Spinal cord (tissue), 10 donors: ENCODE measurements around the gene GPR42. TPM values are rescaled to one million over a fixed set of nuclear protein-coding genes. Genes with fewer than 3 reads are reported as not detected.

ENCODE experiments used
- DNase-seq, 6 donors: peaks; one replicate each; pipeline versions ENCODE4 v3.0.0 to v3.0.0-alpha.2; 2013 to 2015; ENCODE audit warnings: low spot score in 6 of 6, low read depth in 4 of 6
- H3K27ac ChIP-seq: one replicate; pipeline ENCODE4 v1.5.1; 2013; ENCODE audit warnings: low read depth, low read length, control low read depth
- H3K27me3 ChIP-seq: one replicate; pipeline ENCODE4 v1.6.1; 2013; ENCODE audit warnings: low read length; ENCODE audit not compliant: control insufficient read depth, insufficient read depth
- H3K36me3 ChIP-seq: one replicate; pipeline ENCODE4 v1.6.1; 2013; ENCODE audit warnings: low read length; ENCODE audit not compliant: control insufficient read depth, insufficient read depth
- H3K4me1 ChIP-seq: one replicate; pipeline ENCODE4 v1.6.1; 2013; ENCODE audit warnings: low read length; ENCODE audit not compliant: control insufficient read depth, insufficient read depth
- H3K4me3 ChIP-seq: one replicate; pipeline ENCODE4 v1.5.1; 2013; ENCODE audit warnings: low read depth, low read length, control low read depth
- H3K9me3 ChIP-seq: one replicate; pipeline ENCODE4 v1.6.1; 2013; ENCODE audit warnings: low read length; ENCODE audit not compliant: control insufficient read depth, insufficient read depth
- WGBS: methylation state at CpG from one replicate; pipeline ENCODE4 v1.1.5; 2013; ENCODE audit warnings: missing lambda C conversion rate; ENCODE audit not compliant: insufficient coverage; 5-methylcytosine and 5-hydroxymethylcytosine counted together
- polyA plus RNA-seq, 2 donors: library from polyadenylated mRNA; unstranded; fragments of 120-200 nt; gene quantifications; one replicate each; pipeline ENCODE4 v1.2.1, GENCODE V29; 2013; ENCODE audit not compliant: insufficient read length in 2 of 2
- total RNA-seq, 2 donors: library from RNA; depleted of rRNA in 1 of 2; stranded (reverse); fragments of 120-200 nt in 1 of 2; fragments of >200 nt in 1 of 2; gene quantifications; one replicate each; pipeline versions ENCODE4 v1.2.3 to v1.2.4, GENCODE V29; 2013 to 2014
- donor health status: healthy.

GPR42 gene
- total and polyA plus RNA-seq, 4 donors, result 0.14 TPM; not detected in 3

DNA sequence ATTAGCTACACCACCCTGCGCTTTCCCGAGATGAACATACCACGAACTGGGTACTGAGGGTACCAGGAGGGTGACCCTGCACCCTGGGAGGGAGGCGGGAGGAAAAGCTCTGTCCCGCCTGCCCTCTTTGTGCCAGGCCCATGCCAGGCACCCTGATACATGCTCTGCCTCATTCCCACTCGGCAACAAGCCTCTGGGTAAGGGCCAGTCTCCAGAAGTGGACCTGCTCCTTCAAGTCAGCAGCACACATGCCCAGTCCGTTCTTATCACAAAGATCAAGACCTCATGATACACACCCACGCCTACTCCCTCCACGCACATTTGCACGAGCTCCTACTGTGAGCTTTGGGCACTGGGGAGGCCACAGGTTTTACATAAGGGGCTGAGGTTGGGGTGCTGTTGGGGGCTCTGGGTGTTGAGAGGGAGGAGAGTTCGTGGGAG is 25.2 kb upstream of the GPR42 start:
- 88% methylated on average over 10 of the region's 11 CpGs for WGBS

GRCh38 chr19:35346193-35347052 is 24.4 kb upstream of the GPR42 start:
- peak in 1 of 6 donors; percentile 0 for DNase-seq
- H3K9me3 ChIP-seq, result no peaks in the 10 kb centered on the region
- H3K27ac ChIP-seq, result no peak overlapping the region
- WGBS, result 82% methylated on average over 28 of the region's 28 CpGs
- H3K4me1 ChIP-seq, result no peaks in the 10 kb centered on the region
- H3K36me3 ChIP-seq, result no peaks in the 10 kb centered on the region
- H3K27me3 ChIP-seq, result no peaks in the 10 kb centered on the region
- no peak overlapping the region for H3K4me3 ChIP-seq

More for the DNA sequence above, 25.2 kb upstream of the GPR42 start:
- Histone ChIP-seq H3K4me1 (no peaks in the 10 kb centered on the region), H3K27ac (no peak overlapping the region), H3K36me3 (no peaks in the 10 kb centered on the region), H3K4me3 (no peak overlapping the region), H3K27me3 (no peaks in the 10 kb centered on the region), H3K9me3 (no peaks in the 10 kb centered on the region)
- peak in 1 of 6 donors; percentile 0 for DNase-seq

DNA sequence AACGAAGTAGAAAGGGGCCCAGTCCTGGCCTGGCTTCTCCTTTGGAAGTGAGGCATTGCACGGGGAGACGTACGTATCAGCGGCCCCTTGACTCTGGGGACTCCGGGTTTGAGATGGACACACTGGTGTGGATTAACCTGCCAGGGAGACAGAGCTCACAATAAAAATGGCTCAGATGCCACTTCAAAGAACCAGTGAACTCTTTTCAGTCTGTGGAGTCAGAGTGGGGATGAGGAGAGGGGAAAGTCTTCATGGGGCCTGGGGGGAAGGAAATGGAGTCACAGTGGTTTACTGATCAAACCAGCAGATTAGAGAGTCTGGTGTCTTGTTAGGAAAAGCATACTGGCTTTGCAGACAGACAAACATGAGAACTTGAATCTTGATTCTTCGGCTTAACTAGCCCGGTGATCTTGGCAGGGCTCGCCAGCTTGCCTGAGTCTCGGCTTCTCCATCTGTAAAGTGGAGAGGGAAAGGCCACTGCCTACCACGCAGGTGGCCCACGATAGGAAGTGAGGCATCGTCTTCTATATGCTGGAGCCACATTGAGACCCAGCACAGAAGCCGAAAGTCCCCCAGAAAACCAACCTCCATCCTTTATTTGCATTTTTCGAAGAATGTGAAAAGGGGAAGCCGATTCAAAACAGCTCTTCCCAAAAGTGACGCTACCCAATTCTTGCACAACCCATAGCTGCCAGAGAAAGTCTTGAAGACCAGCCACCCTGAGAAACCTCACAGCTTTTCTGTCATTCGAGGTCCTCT is 23.5 kb upstream of the GPR42 start, which contains the start of gene FFAR1:
Gene FFAR1 (plus strand): TSS at position 732 of the 759 bp plus-strand sequence. CDS start 3,650 bp downstream, outside the sequence.
- DNase-seq, result peak in 1 of 6 donors; percentile 0
- Histone ChIP-seq H3K4me1 (no peaks in the 10 kb centered on the region), H3K9me3 (no peaks in the 10 kb centered on the region), H3K36me3 (no peaks in the 10 kb centered on the region), H3K27ac (no peak within 1 kb of the TSS), H3K4me3 (no peak within 1 kb of the TSS), H3K27me3 (no peaks in the 10 kb centered on the region)
- WGBS, result 90% methylated on average over 18 of the region's 18 CpGs

GRCh38 chr19:35347930-35348298 is 23.0 kb upstream of the GPR42 start:
- DNase-seq, result no peak
- Histone ChIP-seq H3K27me3 (no peaks in the 10 kb centered on the region), H3K9me3 (no peaks in the 10 kb centered on the region), H3K36me3 (no peaks in the 10 kb centered on the region), H3K27ac (no peak overlapping the region), H3K4me1 (no peaks in the 10 kb centered on the region), H3K4me3 (no peak overlapping the region)
- WGBS, result 96% methylated on average over 3 of the region's 7 CpGs

DNA sequence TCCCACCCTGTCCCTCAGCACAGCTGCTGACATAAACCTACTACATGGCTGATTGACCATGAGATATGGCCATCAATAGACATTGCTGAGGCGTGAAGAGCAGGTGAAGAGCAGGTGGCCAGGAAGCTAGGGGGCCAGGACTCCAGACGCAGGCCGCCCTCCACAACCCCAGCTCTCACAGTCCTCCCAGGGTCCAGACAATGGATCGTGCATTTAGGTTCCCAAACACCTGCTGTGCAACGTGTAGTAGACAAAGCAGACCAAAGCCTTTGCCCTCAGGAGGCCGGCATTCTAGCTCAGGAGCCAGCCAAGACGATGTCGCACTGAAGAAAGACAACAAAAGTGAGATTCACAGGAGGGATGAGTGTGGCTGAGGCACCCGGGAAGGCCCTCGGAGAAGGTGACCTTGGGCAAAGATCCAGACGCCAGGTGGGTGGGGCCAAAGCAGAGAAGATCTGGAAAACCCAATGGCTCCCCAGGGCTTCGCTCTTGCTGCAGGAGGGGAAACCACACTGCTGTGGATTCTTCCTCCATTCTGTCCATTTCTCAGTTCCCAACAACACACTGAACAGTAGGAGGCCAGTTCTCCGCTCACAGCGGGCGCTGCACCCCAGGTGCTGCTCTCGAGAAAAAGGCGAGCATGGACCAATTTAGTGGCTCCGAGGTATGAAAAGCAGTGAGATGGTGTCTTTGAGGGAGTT is 21.8 kb upstream of the GPR42 start:
- no peaks in the 10 kb centered on the region for H3K4me1 ChIP-seq
- no peaks in the 10 kb centered on the region for H3K36me3 ChIP-seq
- no peaks in the 10 kb centered on the region for H3K27me3 ChIP-seq
- no peak overlapping the region for H3K4me3 ChIP-seq
- 67% methylated on average over 16 of the region's 18 CpGs for WGBS
- H3K27ac ChIP-seq, result no peak overlapping the region
- no peaks in the 10 kb centered on the region for H3K9me3 ChIP-seq
- DNase-seq, result peak in 1 of 6 donors; percentile 0

- no peak overlapping the region for H3K4me3 ChIP-seq
- 79% methylated on average over 13 of the region's 17 CpGs for WGBS
- H3K36me3 ChIP-seq, result no peaks in the 10 kb centered on the region
- no peaks in the 10 kb centered on the region for H3K4me1 ChIP-seq
- H3K27me3 ChIP-seq, result no peaks in the 10 kb centered on the region
- no peaks in the 10 kb centered on the region for H3K9me3 ChIP-seq
- no peak overlapping the region for H3K27ac ChIP-seq
- DNase-seq, result peak in 1 of 6 donors; percentile 0
Measured at GRCh38 chr19:35349614-35350521, 21.0 kb upstream of the GPR42 start.

DNA sequence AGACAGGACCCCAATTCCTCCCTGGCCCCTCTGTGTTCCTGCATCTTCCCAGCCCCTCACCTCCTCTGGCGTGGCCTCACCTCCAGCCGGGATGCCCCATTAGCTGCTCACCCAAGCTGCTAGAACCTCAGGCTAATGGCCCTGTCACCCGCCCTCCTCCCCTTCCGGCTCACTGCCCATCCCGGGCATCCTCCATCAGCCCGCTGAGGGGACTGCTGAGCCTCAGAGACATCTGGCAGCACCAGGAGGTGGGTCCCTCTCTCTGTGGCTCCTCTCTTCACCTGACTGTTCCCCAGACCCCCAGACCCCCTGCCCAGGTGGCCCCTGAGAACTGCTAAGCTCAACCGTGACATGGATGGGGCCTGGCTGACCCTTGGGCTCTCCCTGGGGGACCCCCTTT is 20.3 kb upstream of the GPR42 start:
- Histone ChIP-seq H3K27ac (no peak overlapping the region), H3K36me3 (no peaks in the 10 kb centered on the region), H3K4me3 (no peak overlapping the region), H3K4me1 (no peaks in the 10 kb centered on the region), H3K9me3 (no peaks in the 10 kb centered on the region), H3K27me3 (no peaks in the 10 kb centered on the region)
- peak in 1 of 6 donors; percentile 0 for DNase-seq
- WGBS, result 65% methylated on average over 6 of the region's 7 CpGs

DNA sequence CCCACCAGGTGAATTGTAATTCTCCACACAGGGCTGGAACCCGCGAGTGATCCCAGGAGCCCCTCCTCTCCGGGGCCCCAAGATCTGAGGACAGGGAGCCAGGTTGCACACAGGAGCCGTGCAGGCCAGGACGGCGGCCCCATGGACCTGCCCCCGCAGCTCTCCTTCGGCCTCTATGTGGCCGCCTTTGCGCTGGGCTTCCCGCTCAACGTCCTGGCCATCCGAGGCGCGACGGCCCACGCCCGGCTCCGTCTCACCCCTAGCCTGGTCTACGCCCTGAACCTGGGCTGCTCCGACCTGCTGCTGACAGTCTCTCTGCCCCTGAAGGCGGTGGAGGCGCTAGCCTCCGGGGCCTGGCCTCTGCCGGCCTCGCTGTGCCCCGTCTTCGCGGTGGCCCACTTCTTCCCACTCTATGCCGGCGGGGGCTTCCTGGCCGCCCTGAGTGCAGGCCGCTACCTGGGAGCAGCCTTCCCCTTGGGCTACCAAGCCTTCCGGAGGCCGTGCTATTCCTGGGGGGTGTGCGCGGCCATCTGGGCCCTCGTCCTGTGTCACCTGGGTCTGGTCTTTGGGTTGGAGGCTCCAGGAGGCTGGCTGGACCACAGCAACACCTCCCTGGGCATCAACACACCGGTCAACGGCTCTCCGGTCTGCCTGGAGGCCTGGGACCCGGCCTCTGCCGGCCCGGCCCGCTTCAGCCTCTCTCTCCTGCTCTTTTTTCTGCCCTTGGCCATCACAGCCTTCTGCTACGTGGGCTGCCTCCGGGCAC is 19.3 kb upstream of the GPR42 start:
- Histone ChIP-seq H3K27ac (no peak overlapping the region), H3K9me3 (no peaks in the 10 kb centered on the region), H3K27me3 (no peaks in the 10 kb centered on the region), H3K36me3 (no peaks in the 10 kb centered on the region), H3K4me1 (no peaks in the 10 kb centered on the region), H3K4me3 (no peak overlapping the region)
- 91% methylated on average over 46 of the region's 47 CpGs for WGBS
- no peak for DNase-seq
